ENCODE results near the gene SAMM50. TPM values are rescaled to one million over a fixed set of nuclear protein-coding genes. Genes with fewer than 3 reads are reported as not detected.

SAMM50 gene
- total and polyA plus RNA-seq, 2 donors (not counting 3 experiments of a cell fraction or from before 2014, with no cell fraction given), result 42.9 to 56.2 TPM

DNA sequence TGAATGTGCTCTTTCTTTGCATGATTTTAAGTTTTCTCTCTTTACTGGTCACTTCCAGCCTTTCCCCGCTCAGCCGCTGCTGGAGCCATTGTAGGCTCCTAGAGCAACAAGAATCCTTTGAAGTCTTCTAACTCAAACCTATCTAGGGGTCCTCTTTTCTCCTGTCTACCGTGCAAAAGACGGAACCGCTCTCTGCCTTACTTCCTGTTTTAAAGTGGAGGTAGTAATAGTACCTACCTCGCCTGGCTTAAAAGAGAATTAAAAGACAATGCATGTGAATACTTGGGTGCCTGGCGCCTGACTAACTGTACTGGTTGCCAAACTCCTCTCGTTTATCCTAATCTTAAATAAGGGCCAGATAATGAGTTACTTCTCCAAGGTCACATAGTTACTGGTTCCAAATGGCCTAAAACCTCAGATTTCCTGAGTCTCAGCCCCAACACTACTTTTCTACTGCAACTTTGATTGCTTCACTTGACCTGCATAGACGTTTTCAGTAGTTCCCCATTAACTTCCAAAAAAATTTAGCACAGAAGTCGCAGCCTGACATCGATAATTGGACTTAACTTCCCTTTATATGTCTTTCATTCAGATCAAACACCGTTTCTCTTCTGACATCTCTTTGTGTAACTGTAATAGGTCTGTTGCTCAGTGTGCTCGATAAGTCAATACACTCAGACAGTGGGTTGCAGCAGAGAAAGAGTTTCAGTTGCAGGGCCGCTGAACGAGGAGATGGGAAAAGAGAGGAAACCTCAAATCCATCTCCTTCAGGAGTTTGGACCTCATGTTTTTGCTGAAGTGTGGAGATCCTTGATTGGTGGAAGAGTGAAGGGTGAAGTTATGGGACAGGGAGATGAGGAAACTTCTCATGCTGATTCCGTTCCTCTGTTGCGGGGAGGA lies 891 bp downstream of the SAMM50 start:
- intact Hi-C loops (cut with micrococcal nuclease) (loop anchor here (2.0 kb wide), 1 partner anchor 33 kb away; the partner anchor contains the start of gene PNPLA3), dilution Hi-C loops (cut with MboI; ENCODE audit: extremely low pct_ligation_motif_present, low sequenced_read_pairs) (no loop called here)
- Histone ChIP-seq H3K27ac (ENCODE audit: insufficient read depth, low read depth, low read length) (peak overlapping the region; percentile 44), H2AFZ (ENCODE audit: low read depth, low read length) (peak overlapping the region; percentile 99), H3K36me3 (ENCODE audit: control insufficient read depth in 2 of 2, extremely low read depth in 1 of 2, insufficient read depth in 2 of 2, low read length in 2 of 2) (peaks cover 0 to 2% of the 10 kb centered on the region in 2 experiments), H3K9me1 (replicated peaks; ENCODE audit: control insufficient read depth, extremely low read depth, insufficient read depth, low read length) (no peaks in the 10 kb centered on the region), H3K79me2 (ENCODE audit: control insufficient read depth, insufficient read depth, low read length) (peaks cover 45% of the 10 kb centered on the region), H3K27me3 (ENCODE audit: control insufficient read depth in 2 of 2, insufficient read depth in 2 of 2, low read length in 2 of 2) (no peaks in the 10 kb centered on the region), H3K9ac (replicated peaks; ENCODE audit: extremely low read depth, insufficient read depth, low read length) (peak overlapping the region; percentile 84), H3K4me1 (ENCODE audit: control insufficient read depth, extremely low read depth, insufficient read depth, low read length) (peaks cover 24% of the 10 kb centered on the region), H3K9me3 (replicated peaks; ENCODE audit: control insufficient read depth, insufficient read depth, low read length) (no peaks in the 10 kb centered on the region), H3K4me2 (ENCODE audit: insufficient read depth, low read length) (peak overlapping the region; percentile 98), H3K4me3 (replicated peaks in 1 of 3; ENCODE audit: insufficient read depth in 1 of 3, low read depth in 1 of 3, low read length in 3 of 3) (peak overlapping the region; percentile 76 to 96 (median 87)), H4K20me1 (replicated peaks; ENCODE audit: control insufficient read depth, extremely low read depth, insufficient read depth, low read length) (no peaks in the 10 kb centered on the region)
- no peak for DNase-seq (ENCODE audit: low read depth, low spot score)
- CTCF ChIA-PET, result interaction anchor here (1.0 to 2.5 kb wide), 4 partner anchors 10 to 73 kb away, joined by 4 to 31 read pairs (median 8); no protein-coding TSS in a partner anchor
- FAIRE-seq, result peak; percentile 68
- POLR2A ChIA-PET, result no interaction called here
- TF ChIP-seq FOS (IDR thresholded peaks at IDR 0.05; ENCODE audit: borderline replicate concordance, insufficient read depth, low read length), result no peak
- no peak for TF ChIP-seq EZH2 (IDR thresholded peaks at IDR 0.05; ENCODE audit: borderline replicate concordance, low read depth, low read length, severe bottlenecking)
- TF ChIP-seq JUN (IDR thresholded peaks at IDR 0.05; ENCODE audit: borderline replicate concordance, insufficient read depth, insufficient read length, low read depth), result no peak
- TSS peak; percentile 35 for BruUV-seq (replicated peaks)

DNA sequence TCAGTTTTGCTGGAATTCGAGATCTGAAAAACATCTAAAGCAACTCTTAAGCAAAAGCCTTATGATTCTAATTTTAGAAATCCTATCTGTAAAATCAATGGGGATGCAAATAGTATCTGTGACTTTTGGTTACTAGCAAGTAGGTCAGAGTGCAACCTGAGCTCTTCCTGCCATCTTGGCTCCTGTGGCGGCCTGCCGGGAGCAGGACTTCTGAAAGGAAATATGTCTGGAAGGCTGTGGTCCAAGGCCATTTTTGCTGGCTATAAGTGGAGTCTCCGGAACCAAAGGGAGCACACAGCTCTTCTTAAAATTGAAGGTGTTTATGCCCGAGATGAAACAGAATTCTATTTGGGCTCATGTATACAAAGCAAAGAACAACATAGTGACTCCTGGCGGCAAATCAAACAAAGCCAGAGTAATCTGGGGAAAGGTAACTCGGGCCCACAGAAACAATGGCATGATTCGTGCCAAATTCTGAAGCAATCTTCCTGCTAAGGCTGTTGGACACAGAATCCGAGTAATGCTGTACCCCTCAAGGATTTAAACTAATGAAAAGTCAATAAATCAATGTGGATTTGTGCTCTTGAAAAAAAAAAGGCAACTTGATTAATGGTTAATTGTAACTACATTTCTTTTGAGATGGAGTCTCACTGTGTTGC lies 1.7 kb downstream of the SAMM50 start:
- peak overlapping the region in 1 of 3 experiments; percentile 87 for H3K4me3 ChIP-seq (replicated peaks in 1 of 3; ENCODE audit: insufficient read depth in 1 of 3, low read depth in 1 of 3, low read length in 3 of 3)
- intact Hi-C loops (cut with micrococcal nuclease) (no loop called here), dilution Hi-C loops (cut with MboI; ENCODE audit: extremely low pct_ligation_motif_present, low sequenced_read_pairs) (no loop called here)
- H3K36me3 ChIP-seq (ENCODE audit: control insufficient read depth in 2 of 2, extremely low read depth in 1 of 2, insufficient read depth in 2 of 2, low read length in 2 of 2), result peaks cover 0 to 2% of the 10 kb centered on the region in 2 experiments
- ChIA-PET POLR2A (no interaction called here), CTCF (interaction anchor here (2.5 kb wide), 1 partner anchor 11 kb away, joined by 9 read pairs; no protein-coding TSS in a partner anchor)
- no peak overlapping the region for H3K27ac ChIP-seq (ENCODE audit: insufficient read depth, low read depth, low read length)
- peaks cover 48% of the 10 kb centered on the region for H3K79me2 ChIP-seq (ENCODE audit: control insufficient read depth, insufficient read depth, low read length)
- no peaks in the 10 kb centered on the region for H3K9me1 ChIP-seq (replicated peaks; ENCODE audit: control insufficient read depth, extremely low read depth, insufficient read depth, low read length)
- H4K20me1 ChIP-seq (replicated peaks; ENCODE audit: control insufficient read depth, extremely low read depth, insufficient read depth, low read length), result no peaks in the 10 kb centered on the region
- no peak overlapping the region for H2AFZ ChIP-seq (ENCODE audit: low read depth, low read length)
- FAIRE-seq, result no peak
- no peaks in the 10 kb centered on the region for H3K27me3 ChIP-seq (ENCODE audit: control insufficient read depth in 2 of 2, insufficient read depth in 2 of 2, low read length in 2 of 2)
- no TSS peak for BruUV-seq (replicated peaks)
- peak; percentile 31 for DNase-seq (ENCODE audit: low read depth, low spot score)
- peaks cover 24% of the 10 kb centered on the region for H3K4me1 ChIP-seq (ENCODE audit: control insufficient read depth, extremely low read depth, insufficient read depth, low read length)
- peak overlapping the region; percentile 98 for H3K4me2 ChIP-seq (ENCODE audit: insufficient read depth, low read length)
- TF ChIP-seq POLR2A (IDR thresholded peaks at IDR 0.05; ENCODE audit: low read depth, low read length) (no peak), GATA2 (IDR thresholded peaks at IDR 0.05; ENCODE audit: insufficient read depth, insufficient read length, low read depth, low read length) (no peak), MYC (IDR thresholded peaks at IDR 0.05; ENCODE audit: low read depth, low read length) (no peak), FOS (IDR thresholded peaks at IDR 0.05; ENCODE audit: borderline replicate concordance, insufficient read depth, low read length) (no peak)
- H3K9ac ChIP-seq (replicated peaks; ENCODE audit: extremely low read depth, insufficient read depth, low read length), result no peak overlapping the region
- no peaks in the 10 kb centered on the region for H3K9me3 ChIP-seq (replicated peaks; ENCODE audit: control insufficient read depth, insufficient read depth, low read length)

Data from endothelial cell of umbilical vein (primary cell).